GM21423 (cell line): ENCODE data around the gene BUD13.
"Not testable (repeated sequence)": the region's sequence is repeated elsewhere in the genome, so short reads cannot be mapped to it uniquely, and the experiment has no call there.

ENCODE experiments used
- ATAC-seq: cut with Tn5 transposase; IDR thresholded peaks from one replicate; pipeline ENCODE4 v1.9.1; 2021; ENCODE audit warnings: mild to moderate bottlenecking, moderate library complexity; ENCODE audit not compliant: unreplicated experiment

BUD13 gene

DNA sequence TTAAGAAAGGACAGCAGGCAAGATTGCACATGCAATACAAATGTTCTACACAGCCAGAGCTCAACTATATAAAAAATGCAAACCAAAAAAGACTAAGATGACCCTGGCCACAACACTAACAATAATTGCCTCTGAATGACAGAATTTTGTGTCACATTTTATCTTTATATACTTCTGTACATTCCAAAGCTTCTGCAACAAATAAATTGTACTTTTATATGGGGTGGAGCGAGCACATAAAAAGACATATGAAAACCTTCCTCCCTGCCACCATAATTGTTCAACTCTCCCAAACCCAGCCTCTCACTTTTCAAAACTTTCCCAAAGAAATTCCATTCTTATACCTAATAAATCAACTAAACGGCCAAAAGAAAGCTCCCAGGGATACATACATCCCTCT lies 10.7 kb downstream of the BUD13 start:
- no peak for ATAC-seq

DNA sequence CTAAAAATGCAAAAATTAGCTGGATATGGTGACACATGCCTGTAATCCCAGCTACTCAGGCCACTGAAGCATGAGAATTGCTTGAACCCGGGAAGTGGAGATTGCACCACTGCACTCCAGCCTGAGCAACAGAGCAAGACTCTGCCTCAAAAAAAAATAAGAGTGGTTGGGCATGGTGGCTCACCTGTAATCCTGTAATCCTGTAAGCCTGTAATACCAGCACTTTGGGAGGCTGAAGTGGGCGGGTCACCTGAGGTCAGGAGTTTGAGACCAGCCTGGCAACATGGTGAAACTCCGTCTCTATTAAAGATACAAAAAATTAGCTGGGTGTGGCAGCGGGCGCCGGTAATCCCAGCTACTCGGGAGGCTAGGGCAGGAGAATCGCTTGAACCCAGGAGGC lies 16.7 kb downstream of the BUD13 start:
- not testable (repeated sequence) for ATAC-seq

DNA sequence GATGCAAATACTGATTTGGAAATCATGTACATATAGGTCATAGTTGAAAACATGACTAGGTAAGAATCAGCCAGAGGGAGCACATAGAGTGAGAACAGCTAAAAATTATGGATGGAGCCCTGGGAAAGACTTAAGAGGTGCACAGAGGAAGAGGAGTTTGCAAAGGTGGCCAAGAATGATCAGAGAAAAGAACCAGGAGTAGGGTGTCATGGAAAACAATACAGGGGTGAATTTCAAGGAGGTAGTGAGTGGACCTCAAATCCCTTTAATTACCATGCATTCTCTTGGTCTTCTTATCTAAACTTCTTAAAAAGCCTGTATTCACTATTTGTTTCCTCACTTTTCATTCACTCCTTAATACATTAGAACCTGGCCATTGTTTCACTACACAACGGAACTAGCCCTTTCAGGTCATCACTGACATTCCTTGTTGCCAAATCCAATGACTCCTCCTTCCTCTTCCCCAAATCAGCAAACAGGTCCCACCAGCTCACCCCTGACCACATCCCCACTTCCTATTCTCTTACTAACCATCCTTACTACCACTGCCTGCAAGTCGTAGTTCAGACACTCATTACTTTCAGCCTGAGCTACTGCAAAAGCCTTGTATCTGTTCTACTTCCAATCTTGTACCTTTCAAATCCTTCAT lies 22.6 kb downstream of the BUD13 start:
- ATAC-seq = no peak

DNA sequence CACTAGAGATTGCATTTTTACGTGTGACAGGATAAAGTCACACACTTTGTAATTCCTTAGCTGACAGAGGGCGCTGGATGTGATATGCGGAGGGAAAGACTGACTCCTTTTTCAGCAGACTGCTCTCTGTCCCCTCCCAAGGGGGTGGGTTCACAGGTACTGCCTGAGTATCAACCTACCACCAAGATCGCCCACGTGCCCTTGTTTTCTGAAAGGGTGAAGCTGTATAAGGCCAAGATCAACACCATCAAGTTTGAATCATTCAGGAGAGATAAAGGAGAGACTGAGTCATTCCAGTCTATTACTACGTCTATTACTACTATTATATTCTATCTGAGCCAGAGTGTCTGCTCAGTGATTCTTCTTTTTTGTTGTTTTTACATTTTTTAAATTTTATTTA lies 30.7 kb downstream of the BUD13 start:
- no peak for ATAC-seq

DNA sequence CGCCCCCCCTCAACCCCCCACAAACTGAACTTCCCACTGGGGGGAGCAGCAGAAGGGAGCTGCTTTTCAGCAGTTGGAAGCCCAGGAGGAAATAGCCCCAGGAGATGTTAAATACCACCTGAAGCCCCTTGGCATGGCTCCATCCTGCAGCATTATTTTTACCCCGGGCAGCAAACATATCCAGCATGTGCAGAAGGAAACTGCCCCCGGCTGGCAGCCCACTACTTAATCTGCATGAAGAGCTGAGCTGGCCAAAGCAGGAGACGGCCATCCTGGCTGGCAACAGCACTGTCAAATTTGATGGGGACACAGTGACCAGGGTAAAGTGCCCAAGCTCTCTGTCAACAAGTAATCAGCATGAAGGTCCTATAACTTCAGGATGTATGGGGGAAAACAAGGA lies 32.0 kb downstream of the BUD13 start:
- ATAC-seq = no peak

DNA sequence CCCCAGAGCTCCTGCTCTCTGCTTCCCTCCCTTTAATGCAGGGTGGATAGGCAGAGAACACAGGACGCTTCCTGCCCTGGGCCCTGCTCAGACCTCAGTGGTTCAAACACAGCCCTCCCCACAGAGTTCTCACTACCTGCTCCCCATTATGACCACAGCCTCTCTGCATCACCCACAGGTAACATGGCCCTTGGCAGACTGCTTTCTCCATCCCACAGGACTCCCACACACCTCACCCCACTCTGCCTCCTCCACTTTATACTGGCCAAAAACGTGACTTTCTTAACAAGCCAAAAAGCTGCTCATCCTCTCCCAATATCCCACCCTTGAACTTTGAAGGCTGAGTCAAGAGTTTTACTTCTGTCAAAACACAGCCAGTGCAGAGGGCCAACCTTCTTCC lies 33.8 kb downstream of the BUD13 start:
- no peak for ATAC-seq

DNA sequence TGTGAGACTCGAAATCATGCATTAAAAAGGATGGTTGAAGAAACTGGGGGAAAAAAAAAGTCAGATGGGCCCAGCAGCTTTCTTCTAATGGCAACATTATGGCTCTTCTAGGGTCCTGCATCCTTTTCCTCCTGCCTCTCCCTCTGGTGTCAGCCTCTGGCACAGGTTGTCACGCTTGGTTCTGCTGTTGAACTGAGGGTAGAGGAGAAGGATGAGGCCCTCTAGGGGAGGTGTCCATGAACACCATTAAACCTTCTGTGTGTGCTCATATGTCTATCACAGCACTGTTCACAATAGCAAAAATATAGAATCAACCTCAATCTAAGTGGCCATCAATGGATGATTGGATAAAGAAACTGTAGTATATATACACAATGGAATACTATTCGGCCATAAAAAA lies 36.0 kb downstream of the BUD13 start:
- no peak for ATAC-seq

DNA sequence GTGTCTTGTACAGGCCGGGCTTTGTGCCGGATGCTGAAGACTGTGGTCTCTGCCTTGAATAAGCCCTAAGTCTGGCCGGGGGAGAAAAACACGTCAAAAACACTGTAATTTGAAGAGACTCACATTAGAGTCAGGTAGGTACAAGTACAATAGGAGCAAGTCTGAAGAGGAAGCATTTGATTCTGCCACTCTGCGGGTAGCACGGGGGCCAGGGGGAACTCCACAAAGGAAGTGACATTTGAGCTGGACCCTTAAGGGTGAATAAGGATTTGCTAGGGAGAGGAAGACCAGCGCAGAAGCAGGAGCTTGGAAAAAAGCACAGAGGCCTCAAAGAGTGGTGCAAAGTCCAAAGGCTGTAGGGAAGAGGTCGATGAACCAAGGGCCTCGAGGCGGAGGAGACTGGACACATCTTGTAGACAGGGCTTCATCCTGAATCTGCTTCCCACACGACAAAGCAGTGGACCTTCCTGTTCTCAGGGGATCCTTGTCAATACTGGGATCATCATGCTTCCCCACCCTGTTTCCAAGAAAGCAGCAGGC lies 38.7 kb downstream of the BUD13 start:
- ATAC-seq = no peak

DNA sequence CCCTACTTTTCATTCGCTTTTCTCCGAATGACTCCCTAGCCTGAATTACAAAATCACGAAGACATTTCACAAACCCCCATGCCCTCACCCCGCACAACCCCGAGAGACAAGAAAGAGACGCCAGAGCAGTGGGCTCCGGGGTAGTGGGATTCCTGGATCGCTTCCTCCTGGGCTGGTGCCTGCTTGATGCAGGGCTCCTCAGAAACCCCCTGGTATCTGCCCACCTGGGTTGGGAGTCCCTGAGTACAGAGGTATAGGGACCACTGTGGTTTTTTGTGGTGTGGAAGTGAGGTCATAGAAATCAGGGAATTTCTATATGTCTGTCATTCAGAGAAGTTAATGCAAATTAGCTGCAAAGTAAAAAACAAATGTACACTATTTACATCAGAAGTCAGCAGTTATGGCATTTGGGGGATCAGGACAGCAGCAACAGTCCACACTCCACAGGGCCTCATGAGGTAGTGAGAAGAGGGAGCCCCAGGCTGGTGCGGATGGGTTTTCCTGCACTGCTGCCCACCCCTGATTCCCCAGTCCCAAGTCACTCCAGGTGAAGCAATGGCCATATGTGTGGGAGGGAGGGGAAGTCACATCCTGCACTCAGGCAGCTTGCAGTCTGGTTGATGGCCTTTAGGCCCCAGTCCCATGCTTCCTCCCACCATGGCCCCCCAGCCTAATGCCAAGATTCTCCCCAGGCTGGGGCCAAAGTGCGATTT lies 39.6 kb downstream of the BUD13 start:
- ATAC-seq = peak; percentile 29

DNA sequence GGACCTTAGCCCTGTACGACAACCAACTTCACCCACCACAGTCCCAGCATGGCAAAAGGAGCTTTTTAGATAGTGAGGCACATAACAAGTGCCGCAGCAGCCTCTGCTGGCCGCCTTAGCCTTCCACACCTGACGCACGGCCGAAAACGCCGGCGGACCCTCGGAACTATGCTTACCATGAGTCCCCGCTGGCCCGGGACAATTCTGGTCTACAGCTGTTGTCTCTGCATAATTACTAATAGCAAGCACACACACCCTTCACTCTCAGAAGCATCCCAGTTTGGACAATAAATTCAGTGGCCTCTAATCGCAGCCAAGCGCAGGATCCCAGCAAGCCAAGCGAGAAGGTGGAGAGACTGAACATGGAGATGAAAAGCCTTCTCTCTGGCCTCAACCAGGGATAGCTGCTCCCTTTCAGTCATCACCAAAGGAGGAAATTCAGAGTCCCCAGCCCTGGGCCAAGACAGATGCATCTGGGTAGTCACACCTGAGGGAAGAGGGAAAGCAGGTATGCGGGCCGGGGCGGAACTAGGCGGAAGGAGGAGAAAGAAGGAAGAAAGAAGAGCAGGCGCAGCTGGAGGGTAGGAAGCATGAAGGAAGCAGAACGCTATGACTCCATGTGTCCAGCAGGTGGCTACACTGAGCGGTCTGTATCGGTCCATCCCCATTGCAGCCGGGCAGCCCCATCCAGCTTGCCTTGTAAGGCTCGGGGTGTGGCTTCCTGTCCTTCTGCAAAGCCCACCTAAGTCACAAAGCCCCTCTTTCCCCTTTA lies 40.3 kb downstream of the BUD13 start:
- ATAC-seq = peak; percentile 78

DNA sequence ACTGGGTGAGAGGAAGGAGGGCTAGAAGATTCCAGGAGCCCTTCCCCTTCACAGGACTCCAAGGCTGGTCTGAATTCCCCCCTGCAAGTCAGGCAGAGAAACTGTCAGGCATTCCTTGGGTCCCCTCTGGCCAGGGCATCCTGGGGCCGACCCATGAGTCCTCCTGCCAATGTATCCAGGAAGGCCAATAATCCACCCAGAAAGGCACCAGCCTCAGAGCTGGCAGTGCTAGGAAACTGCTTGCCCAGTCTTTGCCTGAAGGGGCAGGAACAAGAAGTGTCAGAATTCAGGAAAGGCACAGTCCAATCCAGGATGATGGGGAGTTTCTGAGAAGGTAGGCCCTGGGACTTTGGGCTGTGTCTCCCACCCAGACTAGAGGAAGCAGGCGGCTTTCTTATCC lies 41.0 kb downstream of the BUD13 start:
- no peak for ATAC-seq

DNA sequence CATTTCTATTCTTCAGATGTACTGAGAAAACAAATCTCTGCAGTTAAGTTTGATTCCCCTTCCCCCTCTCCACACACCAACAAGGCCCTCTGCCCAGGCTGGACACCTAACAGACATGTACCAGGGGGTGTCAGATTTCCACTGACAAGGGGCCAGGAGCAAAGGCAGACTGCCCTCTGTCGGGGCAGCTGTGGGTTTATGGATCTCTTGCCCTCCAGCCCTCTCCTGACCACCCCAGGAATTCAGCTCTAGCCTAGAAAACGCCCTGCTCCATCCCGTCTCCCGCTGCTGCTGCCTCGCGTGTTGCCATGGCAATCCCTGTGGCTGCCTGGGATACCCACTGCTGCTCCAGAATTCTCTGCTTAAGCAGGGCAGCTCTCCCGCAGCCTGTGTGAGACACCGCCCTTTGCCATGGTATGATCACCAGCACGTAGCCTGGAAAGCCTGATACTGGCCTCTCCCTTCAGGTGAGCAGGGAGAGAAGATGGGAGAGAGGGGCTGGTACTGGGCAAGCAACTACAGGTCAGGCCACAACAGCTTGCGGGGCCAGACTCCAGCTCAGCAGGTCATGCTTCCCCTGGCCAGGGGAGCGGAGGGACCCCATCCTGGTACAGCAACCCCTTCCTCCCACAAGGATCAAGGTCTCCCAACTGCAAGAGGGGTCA lies 41.6 kb downstream of the BUD13 start:
- no peak for ATAC-seq

DNA sequence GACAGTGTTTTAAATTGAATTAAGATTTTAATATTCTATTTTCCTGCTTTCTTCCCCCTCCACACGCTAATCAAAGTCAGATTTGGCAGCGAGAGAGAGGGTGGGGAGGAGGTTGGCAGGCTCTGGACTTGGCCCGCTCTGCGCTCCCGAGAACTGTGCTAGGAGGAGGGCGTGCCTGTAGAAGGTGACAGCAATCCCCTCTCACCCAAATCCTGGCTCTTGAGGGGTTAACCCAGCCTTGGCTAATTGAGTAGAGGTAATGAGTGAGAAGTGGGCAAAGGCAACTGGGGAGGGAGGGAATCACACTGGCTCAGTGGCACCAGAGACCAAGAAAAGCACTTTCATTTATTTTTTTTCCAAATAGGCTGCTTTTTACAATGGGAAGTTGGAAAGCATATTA lies 42.2 kb downstream of the BUD13 start:
- ATAC-seq = no peak

DNA sequence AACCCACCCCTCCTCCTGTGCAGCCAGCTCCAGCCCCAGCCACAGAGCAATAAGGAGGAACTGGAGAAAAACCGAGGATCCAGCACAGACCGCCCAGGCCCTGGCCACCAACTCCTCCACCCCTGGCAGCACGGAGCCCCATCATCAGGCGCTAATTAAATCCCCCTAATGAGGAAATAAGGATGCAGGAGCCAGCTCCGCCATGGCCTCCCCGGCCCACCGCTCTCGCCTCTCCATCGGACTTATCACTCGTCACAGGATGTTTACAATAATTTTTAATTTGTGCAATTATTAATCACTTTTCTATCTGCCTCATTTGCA lies 42.6 kb downstream of the BUD13 start:
- ATAC-seq = no peak

DNA sequence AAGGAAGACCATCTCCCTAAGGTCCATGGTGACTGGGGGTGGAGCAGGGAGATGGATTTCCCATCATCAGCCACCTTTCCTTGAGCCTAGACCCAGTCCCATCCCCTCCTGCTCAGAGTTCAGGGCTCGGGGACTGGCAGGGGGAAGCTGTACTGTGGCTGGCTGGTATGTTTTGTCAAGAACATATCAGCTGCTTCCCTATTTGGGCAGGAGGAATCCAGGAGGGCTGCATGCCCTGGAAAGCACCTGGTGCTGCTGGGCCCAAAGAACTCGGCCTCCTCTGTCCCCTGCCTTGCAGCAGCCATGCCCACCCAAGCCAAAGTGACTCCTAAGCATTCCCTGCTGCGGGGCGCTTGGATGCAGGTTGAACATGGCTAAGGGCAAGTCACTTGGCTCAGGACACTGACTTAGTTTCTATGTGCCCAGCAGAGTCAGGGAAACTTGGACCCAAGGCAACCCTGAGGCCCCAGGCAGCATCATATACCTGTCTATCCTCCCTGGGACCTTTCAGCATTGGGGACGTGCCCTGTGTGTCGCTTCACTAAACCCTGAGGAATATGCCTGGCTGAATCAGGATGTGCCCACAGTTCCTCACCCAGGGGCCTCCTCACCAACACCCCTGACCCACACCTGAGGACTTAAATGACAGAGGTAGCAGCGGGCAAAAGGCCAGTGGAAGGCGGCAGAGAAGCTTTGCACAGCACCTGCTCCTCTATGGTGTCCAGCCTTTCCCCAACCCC lies 43.1 kb downstream of the BUD13 start:
- no peak for ATAC-seq

DNA sequence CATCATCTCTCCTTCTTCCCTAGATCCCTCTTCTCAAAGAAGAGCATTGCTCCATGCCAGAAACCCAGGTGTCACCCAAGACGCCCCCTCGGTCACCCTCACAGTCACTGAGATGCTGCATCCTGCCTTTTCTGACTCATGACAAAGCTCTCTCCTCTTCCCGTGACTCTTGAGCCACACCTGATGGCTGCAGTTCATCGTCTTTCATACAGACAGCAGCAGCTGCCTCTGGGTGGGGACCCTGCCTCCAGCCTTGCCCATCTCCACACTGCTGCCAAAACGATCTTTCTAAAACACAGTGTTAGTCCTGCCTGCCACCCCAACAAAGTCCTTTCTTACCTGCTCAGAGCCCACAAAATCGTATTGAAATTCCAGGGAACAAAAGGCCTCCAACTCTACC lies 44.8 kb downstream of the BUD13 start:
- ATAC-seq = no peak

DNA sequence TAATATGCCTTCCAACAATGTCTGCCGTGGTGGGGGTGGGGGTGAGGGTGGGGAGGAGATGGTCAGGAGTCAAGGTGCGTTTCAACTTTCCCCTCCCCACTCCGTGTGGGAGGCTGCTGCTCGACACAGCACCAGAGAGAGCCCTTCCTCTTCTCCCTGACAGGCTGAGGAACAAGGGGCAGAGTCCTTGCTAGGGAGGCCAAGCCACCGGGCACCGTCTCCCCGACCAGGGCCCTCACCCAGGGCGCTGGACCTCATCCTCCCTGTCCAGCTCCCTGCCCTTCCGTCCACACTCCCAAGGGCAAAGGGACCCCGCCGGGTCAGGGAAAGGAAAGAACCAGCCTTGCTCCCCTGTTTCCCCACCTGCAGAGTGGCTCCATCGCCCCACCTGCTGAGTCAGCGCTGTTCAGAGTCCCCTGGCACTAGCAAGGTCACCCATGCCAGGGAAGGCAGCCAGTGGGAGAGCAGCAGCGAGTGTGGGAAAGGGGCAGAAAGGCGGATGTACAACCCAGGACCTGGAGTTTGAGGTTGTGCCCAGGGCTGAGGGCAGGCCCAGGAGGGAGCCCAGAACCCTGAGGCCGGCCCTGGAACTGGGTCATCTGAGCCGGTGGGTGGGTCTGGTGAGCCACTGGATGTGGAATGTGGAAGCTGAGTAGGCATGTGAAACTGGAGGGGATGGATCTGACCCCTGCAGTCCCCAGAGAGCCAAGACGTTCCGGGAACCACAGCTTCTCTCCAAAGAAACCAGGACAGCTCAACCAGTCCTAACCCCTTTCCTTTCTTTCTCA lies 47.2 kb downstream of the BUD13 start:
- ATAC-seq = no peak

DNA sequence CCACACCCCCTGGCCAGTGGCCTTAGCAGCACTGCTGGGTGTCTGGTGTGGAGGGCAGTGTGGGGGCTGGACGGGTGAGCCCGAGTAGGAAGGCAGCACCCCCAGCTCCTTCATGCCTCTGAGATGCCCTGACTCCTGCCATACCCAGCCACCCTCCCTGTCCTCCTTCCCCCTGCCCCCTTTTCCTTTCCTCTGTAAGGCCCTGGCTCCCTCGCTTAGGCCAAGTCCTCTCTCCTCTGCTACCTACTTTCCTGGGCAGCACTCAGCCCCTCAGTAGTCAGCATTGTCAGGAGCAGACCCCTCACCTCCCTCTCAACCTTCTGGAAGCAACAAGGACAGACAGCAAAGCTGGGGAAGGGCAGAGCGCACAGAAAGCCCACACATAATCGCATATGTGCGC lies 48.0 kb downstream of the BUD13 start:
- ATAC-seq = no peak

DNA sequence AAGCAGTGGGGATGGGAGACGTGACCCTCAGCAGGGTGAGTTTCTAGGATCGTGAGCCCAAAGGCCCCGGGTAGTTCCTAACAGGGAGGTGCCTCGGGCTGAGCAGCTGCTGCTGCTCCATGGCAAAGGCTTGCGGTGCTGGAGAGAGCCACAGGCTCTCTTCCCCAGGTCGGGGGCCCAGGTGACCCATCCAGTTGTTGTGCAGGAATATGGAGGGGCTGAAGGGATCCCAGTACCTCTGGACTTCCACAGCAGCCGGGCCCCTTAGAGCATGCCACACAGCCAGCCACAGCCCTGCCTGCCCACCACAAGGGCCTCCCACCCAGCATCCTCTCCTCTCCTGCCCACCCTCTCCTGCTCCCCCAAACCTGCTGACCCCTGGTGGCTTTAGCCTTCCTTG lies 49.3 kb downstream of the BUD13 start:
- ATAC-seq = no peak

DNA sequence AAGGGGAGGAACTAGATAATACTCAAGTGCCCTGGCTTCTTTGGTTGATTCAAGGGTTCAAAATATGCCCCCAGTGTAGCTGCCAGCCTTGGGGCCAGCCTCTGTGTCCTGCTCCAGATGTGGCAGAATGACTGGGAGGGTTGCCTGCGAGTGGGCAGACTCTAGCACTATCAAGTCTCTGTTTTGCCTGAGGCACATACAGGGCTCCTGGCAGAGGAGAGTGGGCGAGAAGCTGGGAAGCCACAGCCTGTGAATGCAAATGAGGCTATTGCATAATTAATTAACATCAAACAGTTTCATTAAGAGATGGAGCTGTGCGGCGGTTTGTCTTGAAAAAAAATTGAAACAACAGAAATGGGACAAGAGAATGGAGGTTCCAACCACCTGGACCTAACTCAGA lies 50.8 kb downstream of the BUD13 start:
- no peak for ATAC-seq
